Stimulated activated naive CD8-positive, alpha-beta T cell treated with anti-CD3 and anti-CD28 coated beads, Interleukin-15, Interleukin-2, amounts not matched to agents 100 U/mL and 50 U/mL, for 24 hours (primary cell): Measurements from ENCODE around the gene KRTAP1-1.
"Not testable (repeated sequence)": the region's sequence is repeated elsewhere in the genome, so short reads cannot be mapped to it uniquely, and the experiment has no call there.

Experiments used
- ATAC-seq: fragments of 150-1000 bp; cut with Tn5 transposase; one replicate; pipeline ENCODE4 v1.10.0; 2021
- DNase-seq: peaks from one replicate; pipeline ENCODE4 v3.0.0; 2021

The KRTAP1-1 gene

GRCh38 chr17:41057547-41057946 is 16.3 kb upstream of the KRTAP1-1 start:
- ATAC-seq: no peak
- DNase-seq: no peak

GRCh38 chr17:41055130-41055529 is 13.9 kb upstream of the KRTAP1-1 start, which contains the start of gene KRTAP2-2:
Gene KRTAP2-2, minus strand, starts transcription at chr17:41055230. Its CDS starts 19 bp downstream, at chr17:41055211.
- DNase-seq, ATAC-seq: not testable (repeated sequence)

- not testable (repeated sequence) for ATAC-seq, DNase-seq
Observed at GRCh38 chr17:41054556-41054955, 13.3 kb upstream of the KRTAP1-1 start.

DNA sequence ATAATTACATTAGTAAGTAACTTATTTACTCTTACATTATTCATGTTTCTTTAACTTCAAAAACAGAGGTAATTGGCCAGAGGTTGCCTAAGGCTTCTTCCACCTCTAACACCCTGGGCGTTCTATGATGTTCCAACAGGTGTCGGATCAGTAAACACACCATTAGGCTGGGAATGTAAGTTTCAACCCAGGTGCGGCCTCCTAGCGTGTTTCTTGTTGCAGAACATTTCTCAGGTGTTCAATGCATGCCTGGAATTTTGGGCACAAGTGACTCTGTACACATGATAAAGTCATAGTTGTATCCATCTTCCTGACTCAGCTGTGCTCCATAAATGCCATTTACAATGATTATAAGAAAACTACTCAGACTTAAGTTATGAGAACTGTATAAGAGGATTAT is 12.8 kb upstream of the KRTAP1-1 start:
- DNase-seq (no peak), ATAC-seq (no peak)

DNA sequence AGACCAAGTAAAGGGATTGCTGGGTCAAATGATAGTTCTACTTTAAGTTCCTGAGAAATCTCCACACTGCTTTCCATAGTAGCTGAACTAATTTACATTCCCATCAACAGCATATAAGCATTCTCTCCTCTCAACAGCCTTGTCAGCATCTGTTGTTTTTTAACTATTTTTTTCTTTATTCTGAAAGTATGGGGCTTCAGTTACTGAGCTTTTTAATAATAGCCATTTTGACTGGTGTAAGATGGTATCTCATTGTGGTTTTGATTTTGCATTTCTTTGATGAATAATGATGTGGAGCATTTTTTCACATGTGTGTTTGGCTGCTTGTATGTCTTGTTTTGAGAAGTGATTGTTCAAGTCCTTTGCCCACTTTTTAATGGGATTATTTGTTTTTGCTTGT is 11.3 kb upstream of the KRTAP1-1 start:
- DNase-seq: no peak
- no peak for ATAC-seq

DNA sequence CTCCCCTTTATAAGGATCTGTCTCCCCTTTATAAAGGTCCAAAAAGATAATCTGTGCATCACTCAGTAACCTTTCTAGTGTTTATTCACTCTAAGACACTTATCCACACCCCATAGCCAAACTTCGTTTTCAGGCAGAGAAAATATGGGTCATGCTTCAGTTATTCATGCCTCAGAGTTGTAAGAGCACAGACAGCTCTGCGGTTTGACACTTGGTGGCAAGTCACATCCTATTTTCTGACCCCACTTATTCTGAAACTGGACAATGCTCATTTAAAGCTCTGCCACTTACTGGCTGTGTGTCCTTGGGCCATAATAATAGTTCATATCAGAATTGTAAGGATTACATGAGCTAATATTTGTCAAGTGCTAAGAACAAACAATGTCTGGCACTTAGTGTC is 7.9 kb upstream of the KRTAP1-1 start:
- ATAC-seq (no peak), DNase-seq (no peak)

DNA sequence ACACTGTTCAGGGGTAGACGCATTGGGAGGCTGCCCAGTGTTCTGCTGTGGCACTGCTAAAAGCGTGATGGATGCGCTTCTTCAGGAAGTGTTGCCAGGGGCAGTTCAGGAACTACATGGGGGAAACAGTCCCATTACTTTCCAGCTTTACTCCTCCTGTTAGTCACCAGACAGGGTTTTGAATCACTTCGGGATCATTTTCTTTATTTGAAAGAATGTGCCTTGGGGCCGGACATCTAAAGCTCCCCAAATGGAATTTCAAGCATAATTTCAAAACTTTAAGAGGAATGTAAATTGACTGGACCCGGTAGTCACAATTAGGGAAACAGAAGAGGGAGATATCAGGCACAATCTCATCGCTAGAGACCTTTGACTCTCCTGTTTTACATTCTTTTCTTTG is 7.2 kb upstream of the KRTAP1-1 start:
- no peak for ATAC-seq

DNA sequence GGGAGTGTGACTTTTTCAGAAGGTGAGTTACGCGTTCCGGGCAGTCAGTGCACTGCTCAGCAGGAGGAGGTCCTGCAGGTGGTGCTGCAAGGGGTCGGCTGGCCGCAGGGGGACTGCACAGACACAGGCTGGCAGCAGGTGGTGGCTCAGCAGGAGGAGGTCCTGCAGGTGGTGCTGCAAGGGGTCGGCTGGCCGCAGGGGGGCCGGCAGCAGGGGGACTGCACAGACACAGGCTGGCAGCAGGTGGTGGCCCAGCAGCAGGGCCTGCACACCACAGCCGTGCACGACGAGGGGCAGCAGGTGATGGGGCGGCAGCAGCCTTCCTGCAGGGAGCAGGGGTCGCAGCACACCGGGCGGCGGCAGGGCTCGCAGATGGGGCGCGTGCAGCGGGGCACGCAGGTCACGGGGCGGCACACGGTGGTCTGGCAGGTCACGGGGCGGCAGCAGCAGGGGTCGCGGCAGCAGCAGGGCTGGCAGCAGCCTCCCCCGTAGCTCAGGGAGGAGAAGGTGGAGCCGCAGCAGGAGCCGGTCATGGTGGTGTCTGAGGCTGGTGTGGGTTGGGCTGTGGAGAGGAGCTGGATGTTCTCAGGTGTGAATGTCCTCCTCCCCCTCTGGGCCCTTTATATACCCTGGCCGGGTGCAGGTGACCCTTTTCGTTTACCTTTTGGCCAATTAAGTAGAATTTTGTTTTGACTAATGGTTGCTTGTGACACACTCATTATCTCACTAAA is 5.7 kb upstream of the KRTAP1-1 start, which contains the start of gene KRTAP2-1:
TSS of gene KRTAP2-1 (minus strand) at position 582 of the 731 bp plus-strand sequence. CDS start at position 533, 49 bp downstream.
- not testable (repeated sequence) for DNase-seq, ATAC-seq

More for the DNA sequence above, 7.2 kb upstream of the KRTAP1-1 start:
- DNase-seq: no peak

- ATAC-seq (no peak), DNase-seq (no peak)
Observed at GRCh38 chr17:41042953-41043352, 1.7 kb upstream of the KRTAP1-1 start.

DNA sequence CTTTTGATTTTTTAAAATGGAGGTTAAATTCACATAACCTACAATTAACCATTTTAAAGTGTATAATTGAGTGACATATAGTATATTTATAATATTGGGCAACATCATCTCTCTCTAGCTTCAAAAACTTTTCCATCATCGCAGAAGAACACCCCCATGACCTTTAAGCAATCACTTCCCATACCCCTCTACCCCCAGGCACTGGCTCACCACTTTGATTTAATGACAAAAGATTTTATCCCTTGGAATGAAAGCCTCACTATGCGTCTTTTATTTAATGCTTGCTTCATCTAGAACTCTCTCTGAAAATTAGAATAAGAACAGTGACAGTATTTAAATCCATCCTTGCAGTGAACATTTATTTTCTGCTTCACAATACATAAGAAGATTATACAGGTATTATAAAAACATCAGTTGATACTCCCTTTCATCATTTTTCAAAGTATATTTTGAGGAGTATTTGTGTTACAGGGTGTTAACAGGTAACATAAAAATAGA is 3.3 kb downstream of the KRTAP1-1 start:
- no peak for ATAC-seq

DNA sequence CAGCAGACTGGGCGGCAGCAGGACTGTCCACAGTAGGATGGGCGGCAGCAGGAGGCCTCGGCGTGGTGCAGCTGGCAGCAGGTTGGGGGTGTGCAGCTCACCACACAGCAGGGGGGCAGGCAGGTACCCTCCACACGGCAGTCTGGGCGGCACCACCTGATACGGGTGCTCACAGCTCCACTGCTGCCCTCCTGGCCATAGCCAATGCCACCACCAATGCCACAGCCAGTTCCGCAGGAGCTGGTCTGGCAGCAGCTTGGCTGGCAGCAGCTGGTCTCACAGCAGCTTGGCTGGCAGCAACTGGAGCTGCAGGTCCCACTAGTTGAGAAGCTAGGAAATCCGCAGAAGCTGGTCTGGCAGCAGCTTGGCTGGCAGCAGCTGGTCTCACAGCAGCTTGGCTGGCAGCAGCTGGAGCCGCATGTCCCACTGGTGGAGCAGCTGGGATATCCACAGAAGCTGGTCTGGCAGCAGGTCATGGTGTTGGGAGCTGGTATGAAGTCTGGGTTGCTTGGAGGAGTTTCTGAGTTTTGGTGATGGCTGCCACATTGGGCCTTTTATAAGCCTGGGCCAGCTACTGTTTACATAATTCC is 6.8 kb downstream of the KRTAP1-1 start, which contains the start of gene KRTAP1-3:
TSS of gene KRTAP1-3 (minus strand) at position 529 of the 590 bp plus-strand sequence. CDS start at position 476, 53 bp downstream.
- not testable (repeated sequence) for ATAC-seq, DNase-seq

More for the DNA sequence above, 3.3 kb downstream of the KRTAP1-1 start:
- no peak for DNase-seq

GRCh38 chr17:41029633-41030245 is 11.5 kb downstream of the KRTAP1-1 start, which contains the start of gene KRTAP1-4:
Gene KRTAP1-4, minus strand, starts transcription at chr17:41030195. Its CDS starts 117 bp downstream, at chr17:41030078.
- no peak for DNase-seq
- ATAC-seq: no peak

- ATAC-seq: no peak
- no peak for DNase-seq
Observed at GRCh38 chr17:41026715-41027471, 14.4 kb downstream of the KRTAP1-1 start, which contains the start of gene KRTAP1-5. Gene KRTAP1-5, minus strand, starts transcription at chr17:41027208. Its CDS starts 53 bp downstream, at chr17:41027155.

GRCh38 chr17:41024697-41025096 is 16.6 kb downstream of the KRTAP1-1 start:
- no peak for DNase-seq
- ATAC-seq: no peak

GRCh38 chr17:41020336-41020735 is 20.9 kb downstream of the KRTAP1-1 start:
- no peak for DNase-seq
- no peak for ATAC-seq

GRCh38 chr17:41019415-41019814 is 21.8 kb downstream of the KRTAP1-1 start:
- ATAC-seq (no peak), DNase-seq (no peak)

DNA sequence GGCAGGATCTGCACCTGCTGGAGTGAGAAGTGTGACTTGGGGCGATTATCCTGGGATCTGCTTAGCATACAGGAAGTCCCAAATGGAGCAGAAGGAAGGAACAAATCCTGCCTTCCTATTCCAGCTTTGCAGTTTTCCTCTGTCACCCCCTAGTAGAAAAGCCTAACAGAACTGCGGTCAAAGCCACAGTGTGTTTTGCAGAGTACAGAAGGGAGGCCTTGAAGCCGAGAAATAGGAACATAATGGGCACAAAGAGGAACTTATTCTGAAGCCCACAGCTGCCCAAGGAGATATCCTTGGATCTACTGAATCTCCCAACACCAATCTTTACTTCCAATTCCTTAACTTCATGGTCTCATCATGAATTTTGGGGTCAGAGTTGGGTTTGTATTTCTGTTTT is 22.7 kb downstream of the KRTAP1-1 start:
- no peak for ATAC-seq
- DNase-seq: no peak

DNA sequence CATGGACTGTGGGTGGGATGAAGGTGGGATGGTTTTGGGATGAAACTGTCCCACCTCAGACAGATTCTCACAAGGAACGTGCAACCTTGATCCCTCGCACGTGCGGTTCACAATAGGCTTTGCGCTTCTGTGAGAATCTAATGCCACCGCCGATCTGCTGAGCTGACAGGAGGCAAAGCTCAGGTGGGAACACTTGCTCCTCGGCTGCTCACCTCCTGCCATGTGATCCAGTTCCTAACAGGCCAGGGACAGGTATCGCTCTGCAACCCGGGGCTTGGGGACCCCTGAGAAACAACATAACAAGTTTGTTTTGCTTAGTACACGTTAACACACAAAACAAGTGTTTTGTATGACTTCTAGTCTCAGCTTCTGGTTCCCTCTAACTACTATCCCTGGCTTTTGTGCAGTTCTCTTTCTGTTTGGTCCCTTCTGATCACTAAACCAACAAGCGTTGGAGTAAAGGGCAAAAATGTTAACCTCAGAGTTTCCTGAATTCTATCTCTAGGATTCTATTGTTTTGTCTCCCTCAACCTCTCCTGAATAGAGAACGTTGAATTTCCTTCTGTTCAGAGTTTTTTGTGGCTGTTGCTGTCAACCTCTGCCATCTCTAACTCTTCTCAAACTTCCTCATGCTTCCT is 24.6 kb downstream of the KRTAP1-1 start:
- DNase-seq (no peak), ATAC-seq (no peak)

DNA sequence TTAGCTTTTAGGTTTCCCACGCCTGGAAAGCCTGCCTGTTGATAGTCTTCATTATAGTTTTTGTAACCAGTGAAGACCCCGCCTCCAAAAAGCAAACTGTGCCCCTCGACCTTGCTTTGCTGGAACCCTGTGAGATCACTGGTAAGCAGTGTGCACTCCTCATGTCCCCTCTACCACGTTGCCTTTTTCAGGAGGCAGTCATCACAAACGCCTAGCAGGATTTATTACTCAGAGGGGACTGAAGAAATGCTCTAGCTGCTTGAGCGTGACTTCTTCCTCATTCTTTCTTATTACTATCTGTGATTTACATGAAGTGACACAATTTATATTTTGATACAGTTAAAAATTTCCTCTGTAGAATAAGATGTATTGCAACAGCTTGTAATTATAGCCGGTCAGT is 25.8 kb downstream of the KRTAP1-1 start:
- DNase-seq (no peak), ATAC-seq (no peak)

GRCh38 chr17:41013606-41014005 is 27.6 kb downstream of the KRTAP1-1 start:
- ATAC-seq (no peak), DNase-seq (no peak)

DNA sequence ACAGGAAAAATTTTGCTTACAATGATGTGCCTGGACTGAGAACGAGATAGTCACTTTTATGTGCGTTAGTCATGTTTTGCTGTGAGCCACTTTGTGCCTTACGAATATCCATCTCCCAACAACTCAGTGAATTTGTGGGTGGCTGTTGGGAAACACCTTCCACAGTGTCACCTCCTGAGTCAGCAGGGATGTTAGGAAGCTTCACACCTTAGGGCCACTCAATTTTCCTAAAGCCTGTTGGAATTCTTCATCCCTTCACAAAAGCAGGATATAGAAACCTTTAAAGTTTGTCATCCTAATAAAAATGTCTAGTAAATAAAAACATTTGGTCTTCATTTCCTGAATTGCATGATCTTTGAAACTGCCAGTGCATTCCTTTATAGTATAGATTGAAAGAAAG is 28.1 kb downstream of the KRTAP1-1 start:
- ATAC-seq (no peak), DNase-seq (no peak)
